ENCODE results near the gene SOX8. TPM values are rescaled to one million over a fixed set of nuclear protein-coding genes. Genes with fewer than 3 reads are reported as not detected.
A peak's percentile ranks its signal among the peaks of the same experiment; 100 is the strongest.

Gene SOX8
- polyA plus RNA-seq, 3 donors, result not detected

GRCh38 chr16:937723-938122 is 43.8 kb upstream of the SOX8 start:
- peak overlapping the region in 1 of 7 donors; percentile 3 for H3K27ac Mint-ChIP-seq
- no peaks in the 10 kb centered on the region for H3K4me1 Mint-ChIP-seq
- no peaks in the 10 kb centered on the region for H3K79me2 ChIP-seq (ENCODE audit: insufficient read depth, low read length)
- no peak overlapping the region for H3K4me2 ChIP-seq (replicated peaks; ENCODE audit: extremely low read depth, low read length, poor library complexity, severe bottlenecking)
- H3K9me3 ChIP-seq (replicated peaks in 1 of 2; ENCODE audit: control insufficient read depth in 1 of 2, insufficient read depth in 1 of 2, low read length in 2 of 2), result peaks cover 16 to 20% of the 10 kb centered on the region in 2 donors
- intact Hi-C loops (cut with micrococcal nuclease), result no loop called here
- H3K27me3 Mint-ChIP-seq (ENCODE audit: low read depth in 3 of 3), result peaks cover 0 to 2% (median 0%) of the 10 kb centered on the region in 3 donors
- H3K9me3 Mint-ChIP-seq, result peaks cover 23 to 35% (median 26%) of the 10 kb centered on the region in 7 donors
- no peaks in the 10 kb centered on the region for H3K27me3 ChIP-seq (ENCODE audit: control insufficient read depth in 2 of 2, insufficient read depth in 2 of 2, low read length in 2 of 2)
- peaks cover 19 to 30% of the 10 kb centered on the region in 2 donors for H3K36me3 Mint-ChIP-seq
- no peak overlapping the region for H2AFZ ChIP-seq (ENCODE audit: insufficient read depth, low read depth, low read length, poor library complexity, severe bottlenecking)
- WGBS (ENCODE audit: insufficient coverage), result 100% methylated on average over 1 of the region's 6 CpGs
- no peaks in the 10 kb centered on the region for H4K20me1 ChIP-seq (ENCODE audit: insufficient read depth, low read length)
- no peak overlapping the region for H3K4me3 Mint-ChIP-seq
- H3K36me3 ChIP-seq (replicated peaks in 1 of 2; ENCODE audit: control insufficient read depth in 1 of 2, insufficient read depth in 2 of 2, low read length in 2 of 2), result peaks cover 0 to 20% of the 10 kb centered on the region in 2 donors
- no peak overlapping the region for H3K9ac ChIP-seq (ENCODE audit: insufficient read depth, low read length, poor library complexity, severe bottlenecking)
- no peak overlapping the region for H3K4me3 ChIP-seq (replicated peaks in 1 of 3; ENCODE audit: low read depth in 2 of 3, low read length in 3 of 3)
- H3K4me1 ChIP-seq (ENCODE audit: control insufficient read depth in 1 of 2, insufficient read depth in 2 of 2, low read length in 2 of 2), result no peaks in the 10 kb centered on the region
- no peak overlapping the region for H3K27ac ChIP-seq (ENCODE audit: low read depth in 1 of 2, low read length in 2 of 2)
- TF ChIP-seq, protein P1, sequence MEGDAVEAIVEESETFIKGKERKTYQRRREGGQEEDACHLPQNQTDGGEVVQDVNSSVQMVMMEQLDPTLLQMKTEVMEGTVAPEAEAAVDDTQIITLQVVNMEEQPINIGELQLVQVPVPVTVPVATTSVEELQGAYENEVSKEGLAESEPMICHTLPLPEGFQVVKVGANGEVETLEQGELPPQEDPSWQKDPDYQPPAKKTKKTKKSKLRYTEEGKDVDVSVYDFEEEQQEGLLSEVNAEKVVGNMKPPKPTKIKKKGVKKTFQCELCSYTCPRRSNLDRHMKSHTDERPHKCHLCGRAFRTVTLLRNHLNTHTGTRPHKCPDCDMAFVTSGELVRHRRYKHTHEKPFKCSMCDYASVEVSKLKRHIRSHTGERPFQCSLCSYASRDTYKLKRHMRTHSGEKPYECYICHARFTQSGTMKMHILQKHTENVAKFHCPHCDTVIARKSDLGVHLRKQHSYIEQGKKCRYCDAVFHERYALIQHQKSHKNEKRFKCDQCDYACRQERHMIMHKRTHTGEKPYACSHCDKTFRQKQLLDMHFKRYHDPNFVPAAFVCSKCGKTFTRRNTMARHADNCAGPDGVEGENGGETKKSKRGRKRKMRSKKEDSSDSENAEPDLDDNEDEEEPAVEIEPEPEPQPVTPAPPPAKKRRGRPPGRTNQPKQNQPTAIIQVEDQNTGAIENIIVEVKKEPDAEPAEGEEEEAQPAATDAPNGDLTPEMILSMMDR (IDR thresholded peaks at IDR 0.05), result no peak
- DNase-seq, result no peak

DNA sequence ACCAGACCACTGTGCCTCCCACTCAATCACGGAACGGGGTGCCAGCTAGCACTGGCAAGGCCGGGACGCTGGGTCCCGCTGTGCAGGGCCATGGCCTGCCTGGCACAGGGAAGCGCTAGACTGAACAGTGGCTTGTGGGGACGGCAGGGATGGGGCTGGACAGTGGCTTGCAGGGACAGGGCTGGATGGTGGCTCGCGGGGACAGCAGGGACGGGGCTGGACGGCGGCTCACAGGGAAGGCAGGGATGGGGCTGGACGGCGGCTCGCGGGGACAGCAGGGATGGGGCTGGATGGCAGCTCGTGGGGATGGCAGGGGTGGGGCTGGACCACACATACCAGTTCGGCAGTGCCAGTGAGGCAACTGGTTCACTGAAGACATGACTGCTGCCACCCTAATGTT is 43.4 kb upstream of the SOX8 start:
- H3K4me2 ChIP-seq (replicated peaks; ENCODE audit: extremely low read depth, low read length, poor library complexity, severe bottlenecking), result no peak overlapping the region
- intact Hi-C loops (cut with micrococcal nuclease), result no loop called here
- H2AFZ ChIP-seq (ENCODE audit: insufficient read depth, low read depth, low read length, poor library complexity, severe bottlenecking), result no peak overlapping the region
- no peak for DNase-seq
- H3K36me3 ChIP-seq (replicated peaks in 1 of 2; ENCODE audit: control insufficient read depth in 1 of 2, insufficient read depth in 2 of 2, low read length in 2 of 2), result peaks cover 0 to 21% of the 10 kb centered on the region in 2 donors
- H3K27me3 ChIP-seq (ENCODE audit: control insufficient read depth in 2 of 2, insufficient read depth in 2 of 2, low read length in 2 of 2), result no peaks in the 10 kb centered on the region
- Mint-ChIP-seq H3K36me3 (peaks cover 16 to 27% of the 10 kb centered on the region in 2 donors), H3K9me3 (peaks cover 25 to 39% (median 31%) of the 10 kb centered on the region in 7 donors), H3K27me3 (ENCODE audit: low read depth in 3 of 3) (peaks cover 0 to 2% (median 0%) of the 10 kb centered on the region in 3 donors), H3K4me3 (no peak overlapping the region), H3K4me1 (no peaks in the 10 kb centered on the region), H3K27ac (peak overlapping the region in 1 of 7 donors; percentile 32)
- H3K9me3 ChIP-seq (replicated peaks in 1 of 2; ENCODE audit: control insufficient read depth in 1 of 2, insufficient read depth in 1 of 2, low read length in 2 of 2), result peaks cover 19 to 22% of the 10 kb centered on the region in 2 donors
- no peak overlapping the region for H3K27ac ChIP-seq (ENCODE audit: low read depth in 1 of 2, low read length in 2 of 2)
- H3K9ac ChIP-seq (ENCODE audit: insufficient read depth, low read length, poor library complexity, severe bottlenecking), result no peak overlapping the region
- no peaks in the 10 kb centered on the region for H4K20me1 ChIP-seq (ENCODE audit: insufficient read depth, low read length)
- no peaks in the 10 kb centered on the region for H3K4me1 ChIP-seq (ENCODE audit: control insufficient read depth in 1 of 2, insufficient read depth in 2 of 2, low read length in 2 of 2)
- no peaks in the 10 kb centered on the region for H3K79me2 ChIP-seq (ENCODE audit: insufficient read depth, low read length)
- 91% methylated on average over 11 of the region's 18 CpGs for WGBS (ENCODE audit: insufficient coverage)
- no peak overlapping the region for H3K4me3 ChIP-seq (replicated peaks in 1 of 3; ENCODE audit: low read depth in 2 of 3, low read length in 3 of 3)
- TF ChIP-seq, protein P1 (IDR thresholded peaks at IDR 0.05), result no peak
